ENCODE results near the gene PPM1H.

Gene PPM1H

DNA sequence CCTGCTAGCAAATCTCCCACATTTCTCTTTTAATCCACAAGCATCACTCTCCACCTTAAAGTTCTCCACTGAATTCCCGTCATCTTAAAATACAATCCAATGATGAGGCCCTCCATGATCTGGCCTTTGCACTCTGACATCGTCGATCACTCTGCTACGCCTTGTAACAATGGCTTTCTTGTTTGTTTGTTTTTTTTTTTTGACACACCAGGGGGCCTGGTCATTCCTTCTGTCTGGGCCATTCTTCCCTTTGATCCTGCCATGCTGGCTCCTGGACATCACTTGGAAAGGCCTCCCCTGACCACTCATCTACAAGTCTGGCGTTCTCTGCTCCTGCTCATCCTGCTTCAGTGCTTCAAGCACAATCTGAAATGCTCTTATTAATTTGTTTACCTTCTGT is 233.5 kb downstream of the PPM1H start:
- no peak for DNase-seq

DNA sequence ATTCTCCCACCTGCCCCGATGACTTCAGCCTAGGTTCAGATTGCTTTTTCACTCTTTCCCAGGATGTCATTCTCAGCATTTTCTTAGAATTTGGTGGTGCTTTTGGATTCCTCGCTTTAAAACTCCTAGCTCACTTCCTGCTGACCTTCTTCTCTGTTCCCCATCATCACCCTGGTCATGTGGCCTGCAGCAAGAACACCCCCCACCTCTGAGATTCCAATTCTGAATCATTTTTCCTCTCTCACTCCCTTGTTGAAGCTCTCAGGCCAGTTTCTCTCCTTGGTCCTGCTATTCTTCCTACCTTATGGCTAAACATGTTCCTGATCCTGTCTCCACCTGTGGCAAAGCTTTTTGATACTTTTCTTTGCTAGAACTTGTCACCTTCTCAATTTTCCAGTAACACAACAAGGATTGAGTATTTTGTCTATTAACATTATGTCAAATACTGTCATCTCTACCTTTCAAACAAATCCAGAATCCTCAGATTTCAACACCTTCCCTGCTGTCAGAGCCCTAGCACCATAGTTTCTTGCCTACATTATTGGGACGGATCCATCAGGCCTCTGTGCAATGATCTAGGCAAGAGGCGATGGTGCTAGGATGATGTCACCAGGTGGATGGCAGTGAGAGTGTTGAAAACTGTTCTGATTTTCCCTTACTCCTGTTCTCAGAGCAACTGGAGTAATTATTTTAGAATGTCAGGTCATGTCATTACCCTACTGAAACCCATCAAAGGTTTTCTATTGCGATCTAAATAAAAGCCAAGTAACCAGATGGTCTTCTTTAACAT is 234.7 kb downstream of the PPM1H start:
- no peak for DNase-seq

DNA sequence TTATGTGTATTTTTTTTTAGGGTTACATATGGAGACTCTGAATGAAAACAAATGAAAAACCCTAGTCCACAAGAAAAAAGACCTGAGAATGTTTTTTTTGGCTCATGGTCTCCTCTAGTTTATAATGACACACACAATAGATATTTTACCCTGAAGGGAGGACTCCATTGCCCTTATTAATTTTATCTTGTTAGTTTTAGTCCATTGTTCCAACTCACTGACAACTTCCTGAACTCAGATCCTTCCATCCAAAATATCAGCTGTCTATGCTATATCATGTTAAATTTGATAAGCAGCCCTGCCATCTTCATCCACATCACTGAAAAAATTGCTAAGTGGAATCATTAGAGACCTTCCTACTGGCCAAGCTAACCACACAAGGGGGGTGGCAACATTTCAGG is 236.2 kb downstream of the PPM1H start:
- DNase-seq: no peak

DNA sequence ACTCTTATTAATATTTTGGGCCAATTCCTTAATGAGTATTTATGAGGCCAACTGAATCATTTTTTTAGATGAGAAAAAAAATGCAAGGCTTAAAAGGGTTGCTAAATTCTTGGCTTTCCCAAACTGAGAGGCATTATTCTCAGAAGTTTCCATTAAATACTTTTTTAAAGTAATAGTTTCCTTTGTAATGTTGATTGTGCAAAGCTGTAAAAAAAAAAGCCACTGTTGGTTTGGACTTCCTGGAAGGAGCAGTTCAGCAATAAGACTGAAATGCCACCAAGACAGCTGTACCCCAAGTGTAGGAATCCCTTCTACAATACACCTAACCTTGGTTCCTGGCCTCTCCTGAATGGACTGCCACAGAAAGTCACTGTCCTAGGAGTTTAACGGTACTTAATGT is 237.1 kb downstream of the PPM1H start:
- no peak for DNase-seq

DNA sequence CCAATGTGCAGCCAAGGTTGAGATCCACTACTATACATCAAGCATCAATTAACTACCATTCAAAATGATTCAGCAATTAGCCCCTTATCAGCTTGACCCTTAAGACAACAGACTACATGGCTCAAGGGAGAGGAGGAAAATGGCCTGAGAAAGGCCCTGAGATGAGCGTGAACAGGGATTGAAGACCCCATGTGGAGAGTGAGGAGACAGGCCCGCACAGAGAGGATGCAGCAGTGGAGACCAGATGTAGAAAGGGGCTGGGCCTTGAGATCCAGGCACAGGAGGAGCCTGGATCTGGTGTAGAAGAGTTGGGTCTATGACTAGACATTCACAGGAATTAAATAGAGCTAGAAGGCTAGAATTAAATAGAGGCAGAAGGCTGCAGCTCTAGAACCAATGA is 239.3 kb downstream of the PPM1H start:
- no peak for DNase-seq

DNA sequence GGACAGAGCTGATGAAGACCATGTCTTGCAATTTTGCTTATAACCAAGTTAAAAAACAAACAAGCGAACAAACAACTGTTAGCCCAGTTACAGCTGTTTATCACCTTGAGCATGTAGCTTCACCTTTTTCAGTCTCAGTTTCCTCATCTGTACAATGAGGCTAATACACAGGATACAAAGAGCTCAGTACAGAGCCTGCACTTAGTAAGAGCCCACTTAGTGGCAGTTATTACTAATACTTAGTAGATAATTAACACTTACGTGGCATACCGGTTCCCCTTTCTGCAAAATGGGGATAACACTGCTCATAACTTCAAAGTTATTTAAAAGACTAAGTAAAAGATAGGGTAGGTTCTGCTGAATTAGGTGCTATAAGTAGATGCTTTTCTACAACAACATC is 240.3 kb downstream of the PPM1H start:
- DNase-seq: no peak

DNA sequence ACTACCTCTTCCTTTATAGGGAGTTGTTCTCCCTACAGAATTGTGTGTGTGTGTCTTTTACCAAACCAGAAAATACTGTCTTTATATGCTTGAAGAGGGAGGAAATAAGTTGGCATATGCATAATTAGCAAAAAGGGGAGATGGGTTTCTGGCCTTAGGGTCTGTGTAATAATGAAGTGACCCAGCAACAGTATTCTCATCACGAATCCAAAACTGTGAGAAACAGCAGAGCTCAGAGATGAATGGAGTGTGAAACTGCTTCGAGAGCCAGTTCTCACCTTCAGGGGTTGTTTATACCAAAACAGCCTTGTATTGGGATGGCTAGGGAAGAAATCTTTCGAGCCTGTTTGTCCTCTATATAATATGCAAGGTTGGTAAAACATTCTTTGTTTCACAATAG is 240.8 kb downstream of the PPM1H start:
- no peak for DNase-seq

DNA sequence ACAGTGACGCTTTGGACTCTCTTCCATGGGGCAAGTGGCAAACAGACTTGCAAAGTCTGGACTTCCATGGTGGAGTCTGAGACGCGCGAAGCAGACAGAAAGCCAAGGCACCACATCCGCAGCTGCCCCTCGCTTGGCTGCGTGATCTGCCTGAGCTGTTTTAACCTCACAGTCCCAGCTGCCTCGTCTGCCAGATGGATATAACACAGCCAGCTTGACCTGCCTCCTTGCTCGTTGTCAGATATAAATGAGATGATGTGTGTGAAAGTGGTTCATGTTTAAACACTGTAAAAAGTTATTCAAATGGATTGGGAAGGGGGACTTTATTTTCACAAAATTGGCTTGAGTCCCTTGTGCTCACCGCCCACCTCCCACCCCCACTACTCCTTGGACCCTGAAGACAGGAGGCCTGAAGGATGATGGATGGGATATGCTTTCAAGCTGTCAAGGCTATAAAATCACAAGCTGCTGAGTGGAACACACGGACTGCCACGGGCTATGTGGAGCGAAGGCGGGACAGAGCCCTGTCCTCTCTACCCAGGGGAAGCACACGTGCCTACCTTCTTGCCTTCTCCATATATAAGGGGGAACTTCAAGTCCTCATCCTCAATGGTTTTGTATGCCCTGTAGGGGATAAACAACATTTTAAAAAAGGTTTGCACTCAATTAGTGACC is 241.4 kb downstream of the PPM1H start:
- no peak for DNase-seq

DNA sequence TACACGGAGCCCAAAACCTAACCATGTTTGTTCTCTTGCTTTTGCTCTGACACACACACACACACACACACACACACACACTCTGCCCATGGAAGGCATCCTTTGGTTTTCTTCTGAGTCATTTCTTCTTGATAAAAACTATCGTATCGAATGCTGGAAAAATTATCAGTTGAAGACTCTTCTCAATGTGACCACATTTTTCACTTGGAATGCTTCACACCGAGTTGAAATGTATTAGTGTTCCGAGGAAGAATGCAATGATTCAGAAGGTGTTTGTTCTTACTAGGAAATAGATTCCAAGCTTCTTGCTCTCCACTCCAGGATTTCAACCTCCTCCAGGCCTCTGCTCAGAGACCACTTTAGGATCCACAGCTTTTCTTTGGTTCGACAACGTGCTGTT is 242.1 kb downstream of the PPM1H start:
- DNase-seq: no peak

DNA sequence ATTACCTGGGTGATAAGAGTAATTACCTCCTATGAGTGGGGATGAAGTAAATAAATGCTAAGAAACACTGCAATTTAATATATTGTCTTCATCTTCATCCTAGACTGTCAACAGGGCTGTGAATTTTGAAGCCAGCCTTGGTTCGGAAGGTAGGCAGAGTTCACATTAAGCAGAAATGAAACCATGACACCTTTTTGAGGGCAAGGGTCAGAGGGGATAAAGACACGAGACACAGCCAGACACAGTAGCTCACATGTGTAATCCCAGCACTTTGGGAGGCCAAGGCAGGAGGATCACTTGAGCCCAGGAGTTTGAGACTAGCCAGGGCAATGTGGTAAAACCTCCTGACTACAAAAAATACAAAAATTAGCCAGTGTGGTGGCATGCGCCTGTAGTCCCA is 243.6 kb downstream of the PPM1H start:
- no peak for DNase-seq

DNA sequence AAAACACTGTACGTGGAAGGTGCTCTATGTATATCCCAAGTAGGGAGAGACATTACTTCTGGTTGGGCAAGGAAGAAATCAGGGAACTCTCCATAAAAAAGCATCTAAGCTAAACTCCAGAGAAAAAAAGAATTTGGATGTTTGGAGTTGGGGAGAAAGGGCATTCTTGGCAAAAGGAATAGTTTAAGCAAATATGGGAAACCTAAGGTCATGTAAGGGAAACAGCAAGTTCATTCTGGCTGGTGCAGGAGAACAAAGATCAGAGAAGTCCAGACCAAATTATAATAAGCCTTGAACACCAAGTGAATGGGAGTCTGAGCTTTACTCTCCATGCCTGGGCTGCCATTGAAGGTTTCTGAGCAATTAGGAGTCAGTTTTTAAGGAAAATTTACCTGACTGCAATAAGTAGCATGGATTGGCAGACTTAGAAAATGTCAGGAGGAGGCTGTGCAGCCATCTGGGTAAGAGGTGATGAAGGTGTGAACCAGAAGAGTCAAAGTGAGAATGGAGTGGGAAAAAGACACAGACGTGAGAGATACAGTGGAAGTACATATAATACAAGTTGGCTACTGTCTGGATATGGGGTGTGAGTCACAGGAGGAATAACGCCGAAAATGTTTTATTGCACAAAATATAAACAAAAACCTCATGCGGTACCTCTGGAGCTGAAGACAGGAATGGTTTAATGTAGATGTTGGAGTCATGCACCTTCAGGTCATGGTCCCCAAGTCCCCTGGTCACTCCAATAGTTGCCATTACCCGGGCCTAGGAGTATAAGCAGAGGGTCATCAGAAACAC is 245.7 kb downstream of the PPM1H start:
- DNase-seq: no peak

DNA sequence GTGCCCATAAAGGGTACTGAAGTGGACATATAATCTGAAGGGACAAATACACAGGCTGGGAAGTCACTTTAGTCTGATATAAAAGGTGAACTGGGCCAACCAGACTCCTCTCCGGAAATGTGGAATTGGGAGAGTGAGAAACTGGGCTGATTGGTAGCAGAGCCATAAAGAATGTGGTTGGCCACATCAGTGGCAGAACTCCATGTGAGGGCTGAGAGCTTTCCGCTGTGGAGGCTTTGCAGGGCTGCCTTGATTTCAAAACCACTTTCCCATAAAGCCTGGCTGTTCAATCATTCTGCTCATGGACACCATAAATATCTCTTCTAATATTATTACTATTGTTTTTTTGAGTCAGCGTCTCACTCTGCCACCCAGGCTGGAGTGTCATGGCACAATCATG is 248.0 kb downstream of the PPM1H start:
- no peak for DNase-seq

DNA sequence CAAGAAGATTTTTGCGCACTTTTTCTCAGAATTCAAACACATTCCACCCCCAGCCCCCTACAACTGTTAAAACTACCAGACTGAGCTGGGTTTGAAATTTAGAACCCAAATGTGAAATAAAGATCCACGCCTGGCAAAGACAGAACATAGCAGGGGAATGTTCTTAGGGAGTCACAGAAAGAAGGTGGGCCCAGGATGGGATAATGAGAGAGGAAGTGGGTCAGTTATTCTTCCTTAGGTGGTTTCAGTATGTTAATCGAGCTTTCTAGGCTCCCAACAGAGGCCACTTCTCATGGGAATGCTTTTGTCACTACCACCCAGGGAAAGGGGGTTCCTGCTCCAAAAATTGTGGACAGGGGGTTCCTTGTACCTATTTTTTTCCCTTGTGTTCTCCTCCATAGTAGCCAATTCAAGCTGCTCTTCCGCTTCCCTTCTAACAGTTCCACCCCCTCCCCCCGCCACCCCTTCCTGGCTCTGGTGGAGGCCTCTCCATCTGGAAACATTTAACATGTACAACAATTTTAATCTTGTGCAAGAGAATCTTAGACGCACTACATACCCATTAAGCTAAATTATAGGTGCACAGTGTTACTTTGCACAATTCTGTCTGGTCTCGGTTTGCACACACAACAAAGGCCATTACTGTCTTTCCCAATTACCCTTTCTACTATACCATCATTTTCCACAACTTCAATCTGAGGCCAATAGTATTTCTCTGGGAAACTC is 250.2 kb downstream of the PPM1H start:
- no peak for DNase-seq

DNA sequence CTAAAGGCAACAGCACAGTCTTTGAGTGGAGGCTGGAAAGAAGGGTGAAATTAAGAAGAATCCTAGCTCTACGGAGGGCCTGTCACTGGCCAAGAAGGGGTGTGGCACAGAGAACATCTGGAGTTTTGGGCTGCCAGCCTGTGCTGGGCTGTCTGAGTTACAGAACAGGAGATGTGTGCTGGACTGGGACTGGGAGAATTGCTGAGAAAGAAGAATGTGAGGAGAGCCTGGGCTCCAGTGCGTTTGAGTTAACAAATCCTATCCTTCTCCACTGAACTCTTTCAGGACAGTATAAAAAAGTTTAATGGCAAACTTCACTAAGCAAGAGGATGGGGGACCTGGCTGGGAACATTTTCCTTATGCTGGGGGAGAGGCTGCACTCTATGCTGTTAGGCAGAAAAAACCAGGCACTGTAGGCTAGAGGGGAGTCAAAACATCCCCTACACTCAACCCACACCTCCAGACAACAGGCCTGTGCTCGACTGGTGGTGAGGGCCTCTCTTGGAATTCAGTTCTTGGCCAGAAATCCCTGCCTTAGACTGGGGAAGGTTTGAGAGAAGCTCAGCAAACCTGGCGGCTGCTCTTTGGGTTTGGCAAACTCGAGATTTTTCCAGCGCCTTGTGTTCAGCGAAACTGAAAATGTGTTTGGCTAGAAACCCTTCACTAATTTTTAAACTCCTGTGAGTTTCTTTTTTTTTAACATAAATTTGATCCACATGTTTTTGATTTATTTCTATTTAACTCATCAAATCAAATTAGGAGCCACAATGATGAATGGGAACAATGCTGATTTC is 251.0 kb downstream of the PPM1H start:
- no peak for DNase-seq

DNA sequence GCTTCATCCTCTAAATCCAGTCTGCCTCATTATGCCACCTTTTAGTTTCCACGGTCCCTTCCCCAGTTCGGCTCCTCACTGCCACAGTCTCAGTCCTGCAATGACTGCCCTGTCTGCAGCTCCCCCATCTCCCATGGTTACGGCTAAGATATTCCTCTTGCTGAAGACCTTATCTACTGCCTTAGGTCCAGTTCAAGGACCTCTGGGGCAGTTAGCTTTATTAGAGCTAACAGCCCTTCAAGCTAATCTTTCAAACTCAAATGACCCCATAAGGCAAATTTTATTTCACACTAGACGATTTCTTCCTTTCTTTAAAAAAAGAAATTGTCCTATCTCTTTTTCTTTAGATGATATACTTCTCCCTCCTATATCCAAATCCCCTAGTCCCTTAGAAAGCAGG is 253.6 kb downstream of the PPM1H start:
- no peak for DNase-seq

DNA sequence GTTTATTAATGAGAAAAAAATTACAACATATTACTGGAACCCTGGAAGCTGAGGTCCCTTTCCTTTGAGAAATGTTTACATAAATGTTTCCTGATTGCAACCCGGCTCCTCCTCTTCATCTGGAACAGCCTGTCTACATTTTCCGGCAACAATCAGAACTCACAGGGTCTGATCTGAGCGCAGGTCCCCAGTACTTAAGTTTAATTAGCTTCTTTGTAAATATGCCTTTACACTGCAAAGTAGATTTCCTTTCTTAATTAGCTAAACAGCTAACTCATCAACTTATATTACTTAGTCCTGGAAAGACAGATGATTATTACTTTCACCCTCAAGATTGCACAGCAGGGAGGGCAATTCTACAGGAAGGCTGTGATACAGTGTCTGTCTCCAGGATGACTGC is 255.3 kb downstream of the PPM1H start:
- no peak for DNase-seq

DNA sequence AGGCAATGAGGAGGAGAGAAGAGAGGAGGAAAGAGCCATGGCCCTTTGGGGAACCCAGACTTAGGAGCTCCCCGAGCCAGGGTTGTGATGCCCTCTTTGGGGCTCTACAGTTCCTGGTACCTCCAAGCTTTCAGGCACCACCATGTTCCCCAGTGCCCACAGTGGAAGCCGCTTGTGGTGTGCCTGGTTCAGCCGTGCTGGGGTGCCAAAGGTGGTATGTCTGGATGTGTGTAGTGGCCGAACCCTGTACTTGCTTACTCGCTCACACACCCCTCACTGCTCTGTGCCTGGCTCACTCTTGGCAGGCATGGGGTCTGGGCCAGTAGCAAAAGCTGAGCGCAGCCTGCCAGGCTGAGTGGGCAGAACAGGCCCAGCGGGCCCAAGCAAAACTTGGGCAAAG is 257.6 kb downstream of the PPM1H start:
- DNase-seq: no peak

DNA sequence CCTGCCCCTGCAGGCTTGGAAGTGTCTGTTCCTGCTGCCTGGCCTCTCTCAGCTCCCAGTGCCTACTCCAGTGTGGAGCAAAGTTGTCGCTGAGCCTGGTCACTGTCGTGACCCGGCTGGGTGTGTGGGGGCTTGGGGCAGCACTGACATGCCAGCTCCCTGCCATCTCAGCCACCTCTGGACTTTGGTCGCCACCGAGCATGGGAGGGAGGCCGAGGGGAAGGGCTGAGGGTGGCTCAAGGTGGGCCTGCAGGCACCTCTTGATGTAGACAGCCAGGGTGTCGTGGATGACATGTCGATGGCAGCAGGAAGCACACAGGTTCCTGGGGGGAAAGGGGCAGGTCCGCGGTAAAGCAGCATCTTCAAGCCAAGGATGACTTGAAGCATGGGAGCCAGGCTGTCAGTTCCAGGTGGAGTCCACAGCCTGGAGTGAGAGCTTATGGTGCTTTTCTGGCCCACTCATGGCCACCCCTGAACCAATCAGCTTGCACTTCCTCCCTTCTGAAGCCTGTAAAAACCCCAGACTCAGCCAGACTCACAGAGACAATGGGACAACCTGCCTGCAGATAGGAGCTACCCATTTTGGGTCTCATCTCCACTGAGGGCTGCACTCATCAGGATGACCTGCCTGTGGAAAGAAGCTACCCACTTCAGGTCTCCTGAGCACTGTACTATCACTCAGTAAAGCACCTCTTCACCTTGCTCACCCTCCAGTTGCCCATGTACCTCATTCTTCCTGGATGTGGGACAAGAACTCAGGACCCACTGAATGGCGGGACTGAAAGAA is 258.2 kb downstream of the PPM1H start:
- DNase-seq: no peak

DNA sequence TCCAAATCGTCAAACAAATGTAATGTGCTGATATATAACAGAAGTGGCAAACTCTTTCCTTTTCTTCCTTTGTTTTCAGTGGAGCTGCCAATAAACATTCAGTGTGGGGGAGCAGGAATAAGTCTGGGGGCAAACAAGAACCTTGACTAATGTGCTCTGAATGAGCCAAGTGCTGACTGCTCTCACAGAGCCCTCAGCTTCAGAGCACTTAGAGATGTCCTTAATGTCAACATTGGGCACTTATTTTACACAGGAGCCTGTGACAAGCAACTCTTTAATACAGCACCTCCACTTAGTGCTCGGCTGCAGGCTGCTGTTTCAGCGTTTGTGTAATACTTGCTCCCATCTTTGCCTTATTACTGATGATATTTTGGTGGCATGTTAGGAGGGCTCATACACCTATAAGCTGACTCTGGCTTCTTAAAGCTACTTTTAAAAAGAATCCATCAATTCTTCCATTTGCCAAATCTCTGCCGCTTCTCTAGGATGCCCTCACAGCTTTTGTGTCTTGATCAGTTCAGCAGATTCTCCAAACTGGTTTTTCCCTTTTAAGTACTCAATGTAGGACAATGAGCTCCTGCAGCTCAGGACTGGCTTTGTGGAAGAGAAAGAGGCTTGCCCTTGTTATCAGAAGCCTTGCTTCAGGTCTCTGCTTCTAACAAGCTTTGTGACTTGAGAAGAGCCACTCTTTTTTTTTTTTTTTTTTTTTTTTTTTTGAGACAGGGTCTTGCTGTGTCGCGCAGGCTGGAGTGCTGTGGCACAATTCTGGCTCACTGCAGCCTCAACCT is 261.7 kb downstream of the PPM1H start:
- no peak for DNase-seq

DNA sequence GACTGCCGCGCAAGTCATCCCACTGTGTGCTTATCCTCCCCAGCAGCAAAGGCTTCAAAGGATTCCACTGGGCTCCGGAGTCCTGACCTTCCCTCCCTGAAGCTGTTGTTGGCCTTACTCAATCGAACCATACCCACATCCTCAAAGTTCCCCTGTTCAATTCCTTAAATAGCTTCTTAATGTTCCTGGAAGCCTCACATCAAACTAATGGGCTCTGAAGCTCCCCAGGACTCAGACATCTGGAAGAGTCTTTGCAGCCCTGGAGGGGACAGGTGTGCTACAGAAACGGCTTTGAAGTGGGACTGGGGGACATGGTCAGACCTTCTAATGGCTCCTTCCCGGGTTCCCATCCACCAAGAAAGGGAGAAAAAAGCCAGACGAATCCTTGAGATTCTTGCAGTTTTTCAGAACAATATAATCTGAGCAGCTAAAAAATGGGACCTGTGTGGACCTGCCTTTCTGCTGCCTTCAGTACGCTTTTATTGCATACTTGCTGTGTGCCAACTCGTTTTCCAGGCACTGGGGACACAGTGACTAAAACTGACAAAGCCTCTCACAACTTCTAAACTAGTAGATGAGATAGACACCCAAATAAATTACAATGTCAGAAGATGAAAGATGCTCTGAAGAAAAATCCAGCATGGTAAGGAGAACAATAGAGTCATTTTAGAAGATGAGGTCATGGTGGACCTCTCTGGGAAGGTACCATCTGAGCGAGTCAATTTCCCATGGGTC is 263.8 kb downstream of the PPM1H start:
- no peak for DNase-seq
